IMR-90 (cell line): Measurements from ENCODE around the gene ARL8B. TPM values are rescaled to one million over a fixed set of nuclear protein-coding genes. Genes with fewer than 3 reads are reported as not detected.

ENCODE experiments used
- ATAC-seq: fragments of 200-7000 bp; cut with Tn5 transposase; 2 replicates; pipeline ENCODE4 v1.9.1; 2020; ENCODE audit warnings: low read depth, mild to moderate bottlenecking, moderate library complexity
- BruUV-seq: library from RNA; stranded (reverse); fragments of 400-500 nt; replicated peaks from 2 replicates; lab custom pipeline; 2021; lab: Mats Ljungman, UMichigan
- CTCF ChIA-PET: fragments of 300-600 bp; formaldehyde crosslinking; extraction: SDS; loops from one replicate; lab custom pipeline; 2021; ENCODE audit warnings: antibody characterized with exemption; lab: Yijun Ruan, JAX
- POLR2A ChIA-PET: fragments of 300-600 bp; sonication (Branson Sonifier 250); formaldehyde crosslinking; loops from one replicate; lab custom pipeline; 2022; ENCODE audit warnings: antibody characterized with exemption; ENCODE audit not compliant: unreplicated experiment; lab: Charles Lee
- DNase-seq: peaks from one replicate; pipeline ENCODE4 v3.0.0; 2013
- H2AFZ ChIP-seq: replicated peaks from 2 replicates; pipeline ENCODE3; 2013; ENCODE audit warnings: low read length, mild to moderate bottlenecking; ENCODE audit not compliant: poor library complexity
- H2AK5ac ChIP-seq: 2 replicates; pipeline ENCODE4 v1.6.1; 2013; ENCODE audit warnings: low read depth, low read length, inconsistent platforms
- H2AK9ac ChIP-seq: replicated peaks from 2 replicates; pipeline ENCODE3; 2013; ENCODE audit warnings: mild to moderate bottlenecking, low read depth, low read length, moderate library complexity; ENCODE audit not compliant: poor library complexity
- H2BK120ac ChIP-seq: 2 replicates; pipeline ENCODE4 v1.6.1; 2013; ENCODE audit warnings: low read depth, low read length, inconsistent platforms
- H2BK15ac ChIP-seq: 3 replicates; pipeline ENCODE4 v1.6.1; 2013; ENCODE audit warnings: low read depth, low read length, inconsistent platforms
- H2BK20ac ChIP-seq: 2 replicates; pipeline ENCODE4 v1.6.1; 2013; ENCODE audit warnings: low read depth, mild to moderate bottlenecking, inconsistent platforms, low read length, moderate library complexity
- H2BK5ac ChIP-seq: 2 replicates; pipeline ENCODE4 v1.6.1; 2013; ENCODE audit warnings: mild to moderate bottlenecking, low read depth, low read length, inconsistent platforms; ENCODE audit not compliant: poor library complexity, severe bottlenecking
- H3K14ac ChIP-seq: replicated peaks from 2 replicates; pipeline ENCODE4 v1.6.1; 2013; ENCODE audit warnings: low read depth, low read length, inconsistent platforms
- H3K18ac ChIP-seq: 2 replicates; pipeline ENCODE4 v1.6.1; 2013; ENCODE audit warnings: low read depth, low read length, control low read depth
- H3K23ac ChIP-seq: 2 replicates; pipeline ENCODE4 v1.6.1; 2013; ENCODE audit warnings: low read depth, low read length, inconsistent platforms
- H3K27ac ChIP-seq: 2 replicates; pipeline ENCODE4 v1.5.1; 2013; ENCODE audit warnings: mild to moderate bottlenecking, control low read depth, low read length; ENCODE audit not compliant: insufficient read depth
- H3K27me3 ChIP-seq: 2 replicates; pipeline ENCODE4 v1.6.1; 2013; ENCODE audit warnings: low read length; ENCODE audit not compliant: control insufficient read depth, insufficient read depth
- H3K36me3 ChIP-seq: 2 replicates; pipeline ENCODE4 v1.6.1; 2013; ENCODE audit warnings: low read length, mixed read lengths; ENCODE audit not compliant: control insufficient read depth, insufficient read depth
- H3K4ac ChIP-seq: 2 replicates; pipeline ENCODE4 v1.6.1; 2013; ENCODE audit warnings: low read depth, low read length, inconsistent platforms
- H3K4me1 ChIP-seq: 2 replicates; pipeline ENCODE4 v1.6.1; 2013; ENCODE audit warnings: low read length, mixed read lengths; ENCODE audit not compliant: control insufficient read depth, insufficient read depth
- H3K4me2 ChIP-seq: 2 replicates; pipeline ENCODE4 v1.6.1; 2013; ENCODE audit warnings: low read depth, mild to moderate bottlenecking, control low read depth, low read length, moderate library complexity
- H3K4me3 ChIP-seq: 2 replicates; pipeline ENCODE4 v1.5.1; 2013; ENCODE audit warnings: low read depth, mild to moderate bottlenecking, control low read depth, low read length, moderate library complexity; ENCODE audit not compliant: insufficient read depth
- H3K56ac ChIP-seq: 2 replicates; pipeline ENCODE4 v1.6.1; 2013; ENCODE audit warnings: low read length, inconsistent platforms; ENCODE audit not compliant: insufficient read depth; ENCODE audit errors: extremely low read depth
- H3K79me1 ChIP-seq, 2 experiments: 2 replicates each; pipeline ENCODE4 v1.6.1; 2013; ENCODE audit warnings: low read length in 2 of 2, inconsistent platforms in 1 of 2, low read depth in 1 of 2
- H3K9ac ChIP-seq: 2 replicates; pipeline ENCODE4 v1.6.1; 2013; ENCODE audit warnings: low read depth, low read length, control low read depth
- H3K9me1 ChIP-seq: 2 replicates; pipeline ENCODE4 v1.6.1; 2013; ENCODE audit warnings: low read length, inconsistent platforms; ENCODE audit not compliant: insufficient read depth
- H3K9me3 ChIP-seq: 2 replicates; pipeline ENCODE4 v1.6.1; 2013; ENCODE audit warnings: low read length; ENCODE audit not compliant: control insufficient read depth, insufficient read depth
- H4K20me1 ChIP-seq: 2 replicates; pipeline ENCODE4 v1.6.1; 2013; ENCODE audit warnings: low read length, inconsistent platforms; ENCODE audit not compliant: insufficient read depth
- H4K5ac ChIP-seq: 2 replicates; pipeline ENCODE4 v1.6.1; 2013; ENCODE audit warnings: mild to moderate bottlenecking, low read depth, low read length, control low read depth
- H4K8ac ChIP-seq, 2 experiments: 2 replicates each; pipeline ENCODE4 v1.6.1; 2013; ENCODE audit warnings: low read depth in 2 of 2, low read length in 2 of 2, control low read depth in 1 of 2, inconsistent platforms in 1 of 2
- H4K91ac ChIP-seq: 2 replicates; pipeline ENCODE4 v1.6.1; 2013; ENCODE audit warnings: low read depth, low read length, inconsistent platforms; ENCODE audit not compliant: insufficient read depth
- BHLHE40 ChIP-seq: fragments of 150-350 bp; IDR thresholded peaks from 2 replicates; pipeline ENCODE4 v1.6.1; 2016; ENCODE audit warnings: mild to moderate bottlenecking, low read depth, low read length
- RAD21 ChIP-seq: IDR thresholded peaks from 2 replicates; pipeline ENCODE4 v1.6.1; 2012; ENCODE audit warnings: low read length, improper control_type of control experiment
- SMC3 ChIP-seq: fragments of 150-350 bp; IDR thresholded peaks from 2 replicates; pipeline ENCODE4 v1.6.1; 2016; ENCODE audit warnings: low read depth, mild to moderate bottlenecking, antibody characterized with exemption, low read length, moderate library complexity
- WGBS, 2 experiments: methylation state at CpG; one replicate each; pipeline versions ENCODE4 v1.1.5 to v1.1.7; 2013; ENCODE audit warnings: missing lambda C conversion rate in 2 of 2; ENCODE audit not compliant: insufficient read length in 1 of 2; ENCODE audit errors: extremely low coverage in 2 of 2; 5-methylcytosine and 5-hydroxymethylcytosine counted together
- dilution Hi-C: fragments of 300-500 bp; cut with HindIII; formaldehyde crosslinking; loops from one replicate; pipeline ENCODE4 v1.14.3; 2018; ENCODE audit warnings: low sequenced_read_pairs; ENCODE audit not compliant: unreplicated experiment
- in situ Hi-C: fragments of 300-500 bp; cut with MboI; formaldehyde crosslinking; loops from 3 replicates; pipeline ENCODE4 v1.14.3; 2019; ENCODE audit warnings: low sequenced_read_pairs, inconsistent platforms, mixed read lengths
- intact Hi-C: fragments of 100-400 bp; cut with micrococcal nuclease; formaldehyde crosslinking; loops from 2 replicates; pipeline ENCODE4 v1.10.0; 2022
- microRNA-seq, 2 experiments: library from miRNA; stranded (forward) in 1 of 2; unstranded in 1 of 2; fragments of 10-50 nt in 1 of 2; fragments of <30 nt in 1 of 2; gene quantifications in 1 of 2; microRNA quantifications in 1 of 2; one replicate each; pipeline versions ENCODE3 to v1.1.0; 2013 to 2020; ENCODE audit not compliant: insufficient read depth in 1 of 2, insufficient read length in 1 of 2, unreplicated experiment in 1 of 2
- polyA plus RNA-seq, 3 experiments: library from polyadenylated mRNA; depleted of rRNA; stranded (reverse); fragments of >200 nt; gene quantifications; 2 replicates each; pipeline ENCODE4 v1.2.3, GENCODE V29; 2012; ENCODE audit warnings: low replicate concordance in 1 of 3
- small RNA-seq, 5 experiments: library from RNA; depleted of rRNA; stranded (forward); fragments of <200 nt; gene quantifications; one replicate each; pipeline ENCODE3, GENCODE V24; 2012
- total RNA-seq: library from RNA; depleted of rRNA; stranded (reverse); fragments of >200 nt; gene quantifications from 2 replicates; pipeline ENCODE4 v1.2.3, GENCODE V29; 2012; rRNA removed

The ARL8B gene
- total and polyA plus RNA-seq, 2 of the 4 experiments (the other 2 are of a cell fraction), result 32.3 to 47.0 TPM

DNA sequence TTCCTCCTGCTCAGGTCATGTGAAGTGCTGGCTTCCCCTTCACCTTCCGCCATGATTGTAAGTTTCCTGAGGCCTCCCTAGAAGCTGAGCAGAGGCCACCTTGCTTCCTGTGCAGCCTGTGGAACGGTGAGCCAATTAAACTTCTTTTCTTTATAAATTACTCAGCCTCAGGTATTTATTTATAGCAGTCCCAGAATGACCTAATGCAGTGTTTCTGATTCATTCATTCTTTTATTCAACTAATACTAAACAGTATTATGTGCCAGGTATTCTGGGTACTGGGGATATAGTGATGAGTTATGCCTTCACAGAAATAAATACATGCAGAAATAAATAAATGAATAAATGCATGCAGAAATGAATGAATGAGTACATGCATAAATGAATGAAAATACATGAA, 107.3 kb downstream of the ARL8B start:
- ChIA-PET CTCF (no interaction called here), POLR2A (no interaction called here)
- TF ChIP-seq RAD21 (no peak), BHLHE40 (no peak), SMC3 (no peak)
- in situ Hi-C loops, result no loop called here
- Histone ChIP-seq H2BK20ac (no peak overlapping the region), H2AK5ac (no peak overlapping the region), H3K9ac (no peak overlapping the region), H4K8ac (no peak overlapping the region), H3K4ac (no peak overlapping the region), H3K9me1 (no peaks in the 10 kb centered on the region), H2BK120ac (no peak overlapping the region), H3K4me2 (no peak overlapping the region), H3K23ac (no peak overlapping the region), H3K79me1 (no peaks in the 10 kb centered on the region), H3K4me3 (no peak overlapping the region), H2AK9ac (no peak overlapping the region), H4K5ac (no peak overlapping the region), H3K18ac (no peak overlapping the region), H3K27me3 (peaks cover 2% of the 10 kb centered on the region; the same call in 1 of the 2 replicates), H2AFZ (no peak overlapping the region), H3K4me1 (no peaks in the 10 kb centered on the region), H4K91ac (no peak overlapping the region), H2BK5ac (no peak overlapping the region), H3K36me3 (no peaks in the 10 kb centered on the region), H3K9me3 (no peaks in the 10 kb centered on the region), H3K27ac (no peak overlapping the region), H3K14ac (no peak overlapping the region), H4K20me1 (no peaks in the 10 kb centered on the region), H2BK15ac (no peak overlapping the region), H3K56ac (no peak overlapping the region)
- intact Hi-C loops, result loop anchor here (5.0 kb wide), 1 partner anchor 1568 kb away; no protein-coding TSS in a partner anchor
- no peak for ATAC-seq
- no peak for DNase-seq
- no TSS peak for BruUV-seq
- dilution Hi-C loops, result no loop called here
- 48% methylated on average over 2 of the region's 2 CpGs; no CpG with 5 or more reads in 1 of the 2 experiments for WGBS, 2 experiments

Small RNA genes lying within 50 kb of the gene (microRNA-seq; reads per million reads assigned to microRNA genes)
- gene AC090955.1 (ENCODE audit: insufficient read depth, insufficient read length), result not detected
- gene RF00019 (ENCODE audit: insufficient read depth, insufficient read length), result not detected

Small RNA genes lying within 50 kb of the gene (small RNA-seq; reads per million reads assigned to genes)
- gene AC090955.1 (0 reads per million in 5 experiments), gene RF00019 (0 reads per million in 5 experiments)

Other genes with a start within 250 kb of the ARL8B start
- gene BHLHE40, start 142.9 kb upstream of the ARL8B start, total RNA-seq, result 22.8 and 24.2 TPM in 2 replicates
- gene BHLHE40, start 142.9 kb upstream of the ARL8B start, polyA plus RNA-seq (2012; rRNA removed), result 31.1 and 31.8 TPM in 2 replicates
- 20.8 and 23.5 TPM in 2 replicates for gene EDEM1, start 65.4 kb downstream of the ARL8B start, total RNA-seq
- gene EDEM1, start 65.4 kb downstream of the ARL8B start, polyA plus RNA-seq (2012; rRNA removed), result 19.9 and 27.0 TPM in 2 replicates